ENCODE data around the gene MCTP1. TPM values are rescaled to one million over a fixed set of nuclear protein-coding genes. Genes with fewer than 3 reads are reported as not detected.

MCTP1 gene
- total and polyA plus RNA-seq, 2 of the 8 experiments (the other 6 are each of a cell fraction or from before 2014, with no cell fraction given) = 0.56 to 3.4 TPM

GRCh38 chr5:95251185-95251584 lies 33.7 kb downstream of the MCTP1 start:
- H3K4me2 ChIP-seq (ENCODE audit: insufficient read depth in 1 of 2, low read depth in 2 of 2, low read length in 2 of 2) = no peak overlapping the region
- H3K27me3 ChIP-seq (replicated peaks in 1 of 4; ENCODE audit: control insufficient read depth in 3 of 4, extremely low read depth in 1 of 4, insufficient read depth in 3 of 4, low read length in 3 of 4) = no peaks in the 10 kb centered on the region
- no peak overlapping the region for H4K8ac ChIP-seq (ENCODE audit: extremely low read depth, insufficient read depth, low read length)
- H2AFZ ChIP-seq (ENCODE audit: low read length) = no peak overlapping the region
- no peak overlapping the region for H3K4ac ChIP-seq (replicated peaks; ENCODE audit: insufficient read length, low read depth, low read length)
- no peaks in the 10 kb centered on the region for H3K4me1 ChIP-seq (replicated peaks in 1 of 4; ENCODE audit: control insufficient read depth in 3 of 4, insufficient read depth in 4 of 4, low read length in 3 of 4)
- no peak overlapping the region for H4K91ac ChIP-seq (replicated peaks; ENCODE audit: insufficient read length, low read length)
- no peaks in the 10 kb centered on the region for H3K79me1 ChIP-seq (ENCODE audit: low read depth, low read length)
- no peak overlapping the region for H3K9ac ChIP-seq (replicated peaks in 1 of 4; ENCODE audit: extremely low read depth in 1 of 4, low read depth in 3 of 4, low read length in 3 of 4)
- H3K14ac ChIP-seq (ENCODE audit: insufficient read length) = no peak overlapping the region
- H3K36me3 ChIP-seq (ENCODE audit: control insufficient read depth in 2 of 4, insufficient read depth in 4 of 4, low read length in 3 of 4) = no peaks in the 10 kb centered on the region
- H2BK120ac ChIP-seq (replicated peaks; ENCODE audit: low read depth, low read length) = no peak overlapping the region
- ChIA-PET POLR2A (ENCODE audit: partially characterized antibody) (no interaction called here), CTCF (ENCODE audit: partially characterized antibody) (interaction anchor here (0.5 to 1.8 kb wide), 4 partner anchors 9 to 770 kb away, joined by 3 to 11 read pairs (median 4); no protein-coding TSS in a partner anchor)
- no peak overlapping the region for H3K4me3 ChIP-seq (ENCODE audit: extremely low read depth in 1 of 4, insufficient read depth in 2 of 4, low read depth in 3 of 4, low read length in 4 of 4)
- no peak for DNase-seq (ENCODE audit: low read depth in 1 of 2, low spot score in 2 of 2)
- no peak overlapping the region for H2BK20ac ChIP-seq (ENCODE audit: low read length)
- H3K9me3 ChIP-seq (ENCODE audit: insufficient read depth in 2 of 2, low read depth in 1 of 2, low read length in 1 of 2) = no peaks in the 10 kb centered on the region
- H3K23me2 ChIP-seq (ENCODE audit: low read depth, low read length) = no peaks in the 10 kb centered on the region
- no peak overlapping the region for H2AK5ac ChIP-seq (ENCODE audit: low read depth, low read length)
- no peak overlapping the region for H3K18ac ChIP-seq (ENCODE audit: extremely low read depth, low read length)
- no peak for FAIRE-seq
- no peaks in the 10 kb centered on the region for H3K79me2 ChIP-seq (ENCODE audit: control insufficient read depth in 1 of 2, insufficient read depth in 2 of 2, low read length in 2 of 2)
- H3K27ac ChIP-seq (ENCODE audit: low read depth, low read length) = no peak overlapping the region
- no peaks in the 10 kb centered on the region for H4K20me1 ChIP-seq (replicated peaks in 1 of 2; ENCODE audit: control insufficient read depth in 1 of 2, insufficient read depth in 2 of 2, low read length in 2 of 2)
- WGBS, 2 experiments (ENCODE audit: extremely low coverage in 1 of 2, insufficient coverage in 1 of 2, insufficient read length in 1 of 2, insufficient replicate concordance in 2 of 2, low coverage in 1 of 2, low lambda C conversion rate in 2 of 2, missing lambda C conversion rate in 1 of 2) = 87% methylated on average over 3 of the region's 3 CpGs; no CpG with 5 or more reads in 1 of the 2 experiments
- no peak overlapping the region for H2BK12ac ChIP-seq (ENCODE audit: low read depth, low read length)
- no peak overlapping the region for H3K56ac ChIP-seq (replicated peaks; ENCODE audit: insufficient read length, low read depth, low read length)
- no peak overlapping the region for H2BK5ac ChIP-seq (ENCODE audit: low read depth, low read length)
- H3K23ac ChIP-seq (ENCODE audit: insufficient read length) = no peak overlapping the region
- no peak overlapping the region for H2BK15ac ChIP-seq (ENCODE audit: low read length)
- no peak overlapping the region for H4K5ac ChIP-seq (ENCODE audit: insufficient read length, low read depth, low read length)
- TF ChIP-seq SP2 (IDR thresholded peaks at IDR 0.05; ENCODE audit: low read length) (no peak), GABPA (IDR thresholded peaks at IDR 0.05; ENCODE audit: borderline replicate concordance, insufficient read depth, low read length) (no peak), PHF8 (conservative IDR thresholded peaks at IDR 0.05; ENCODE audit: low read depth, low read length) (no peak), KDM4A (IDR thresholded peaks at IDR 0.05; ENCODE audit: low read depth, low read length, severe bottlenecking) (no peak), SIN3A (conservative IDR thresholded peaks at IDR 0.05 in 1 of 2, IDR thresholded peaks at IDR 0.05 in 1 of 2; ENCODE audit: low read depth in 1 of 2, low read length in 2 of 2) (no peak), CHD1 (IDR thresholded peaks at IDR 0.05; ENCODE audit: low read depth, low read length) (no peak), TAF7 (optimal IDR thresholded peaks at IDR 0.05; ENCODE audit: borderline replicate concordance, low read depth, low read length) (no peak), JUN (IDR thresholded peaks at IDR 0.05; ENCODE audit: low read depth, low read length) (no peak), KDM1A (IDR thresholded peaks at IDR 0.05; ENCODE audit: borderline replicate concordance, low read length) (no peak), NANOG (IDR thresholded peaks at IDR 0.05; ENCODE audit: insufficient read depth, low read depth, low read length, poor library complexity, severe bottlenecking) (no peak), JUND (IDR thresholded peaks at IDR 0.05; ENCODE audit: low read length) (no peak), CTBP2 (IDR thresholded peaks at IDR 0.05; ENCODE audit: borderline replicate concordance, insufficient read depth, insufficient read length, low read length) (no peak), POU5F1 (IDR thresholded peaks at IDR 0.05; ENCODE audit: low read depth, low read length) (no peak)

Data from H1 (cell line).